HCT116 (cell line): ENCODE measurements around the gene SEMA3F. TPM values are rescaled to one million over a fixed set of nuclear protein-coding genes. Genes with fewer than 3 reads are reported as not detected.

Source experiments
- ATAC-seq: fragments of 200-7000 bp; cut with Tn5 transposase; 2 replicates; pipeline ENCODE4 v1.9.1; 2020; ENCODE audit warnings: mild to moderate bottlenecking, moderate library complexity
- BruUV-seq: library from RNA; stranded (reverse); fragments of 400-500 nt; replicated peaks from 2 replicates; lab custom pipeline; 2021; lab: Mats Ljungman, UMichigan
- CTCF ChIA-PET: fragments of 300-600 bp; sonication (Branson Sonifier 250); formaldehyde crosslinking; loops from one replicate; lab custom pipeline; 2021; ENCODE audit warnings: antibody characterized with exemption; lab: Charles Lee
- POLR2A ChIA-PET: fragments of 300-600, 350-600 bp; sonication (Branson Sonifier 250); formaldehyde crosslinking; loops from one replicate; lab custom pipeline; 2021; ENCODE audit warnings: antibody characterized with exemption; lab: Charles Lee
- RAD21 ChIA-PET, 2 experiments: fragments of 300-600 bp; sonication (Branson Sonifier 250); formaldehyde crosslinking; loops; one replicate each; lab custom pipeline; 2023; ENCODE audit warnings: low total read pairs in 2 of 2; ENCODE audit not compliant: uncharacterized antibody in 2 of 2, unreplicated experiment in 2 of 2, low non-redundant PET in 1 of 2; lab: Charles Lee
- DNase-seq: peaks from one replicate; pipeline ENCODE4 v3.0.0-alpha.2; 2010; ENCODE audit warnings: low read depth, low spot score
- H2AFZ ChIP-seq: fragments of 200-600 bp; shearing (Covaris generic), sonication (generic); 2 replicates; pipeline ENCODE4 v1.6.1; 2017; ENCODE audit warnings: low read depth, mixed run types, mixed read lengths, antibody characterized with exemption, low read length; ENCODE audit not compliant: poor library complexity, severe bottlenecking
- H3K27ac ChIP-seq: 2 replicates; pipeline ENCODE4 v1.5.1; 2012; ENCODE audit warnings: low read depth, low read length
- H3K27me3 ChIP-seq: fragments of 200-600 bp; sonication (generic); 2 replicates; pipeline ENCODE4 v1.6.1; 2016; ENCODE audit warnings: mixed run types, low read length, mixed read lengths; ENCODE audit not compliant: insufficient read depth
- H3K36me3 ChIP-seq, 2 experiments: fragments of 200-500 bp in 1 of 2; fragments of 200-600 bp in 1 of 2; sonication (Bioruptor generic) in 1 of 2; sonication (generic) in 1 of 2; 2 replicates each; pipeline versions ENCODE4 v1.5.1 to v1.6.1; 2014 to 2016; ENCODE audit warnings: low read length in 2 of 2, inconsistent platforms in 1 of 2, mixed read lengths in 1 of 2, mixed run types in 1 of 2; ENCODE audit not compliant: insufficient read depth in 2 of 2, control insufficient read depth in 1 of 2
- H3K4me1 ChIP-seq, 2 experiments: fragments of 200-600 bp in 1 of 2; sonication (generic) in 1 of 2; 2 replicates each; pipeline versions ENCODE4 v1.5.1 to v1.6.1; 2012 to 2017; ENCODE audit warnings: low read length in 2 of 2, inconsistent platforms in 1 of 2, mild to moderate bottlenecking in 1 of 2, mixed read lengths in 1 of 2, mixed run types in 1 of 2, moderate library complexity in 1 of 2; ENCODE audit not compliant: insufficient read depth in 2 of 2, control insufficient read depth in 1 of 2
- H3K4me2 ChIP-seq: fragments of 200-600 bp; sonication (generic); 2 replicates; pipeline ENCODE4 v1.6.1; 2017; ENCODE audit warnings: mixed run types, low read length, mixed read lengths
- H3K4me3 ChIP-seq, 2 experiments: fragments of 200-600 bp in 1 of 2; sonication (generic) in 1 of 2; replicated peaks in 1 of 2; 2 replicates each; pipeline ENCODE4 v1.5.1; 2011 to 2016; ENCODE audit warnings: low read length in 2 of 2, control low read depth in 1 of 2, low read depth in 1 of 2, mild to moderate bottlenecking in 1 of 2, mixed read lengths in 1 of 2, mixed run types in 1 of 2
- H3K79me2 ChIP-seq: fragments of 200-600 bp; sonication (generic); 2 replicates; pipeline ENCODE4 v1.6.1; 2017; ENCODE audit warnings: mild to moderate bottlenecking, mixed run types, low read length, moderate library complexity, mixed read lengths; ENCODE audit not compliant: insufficient read depth
- H3K9ac ChIP-seq: fragments of 200-600 bp; sonication (generic); 2 replicates; pipeline ENCODE4 v1.6.1; 2016; ENCODE audit warnings: low read length, mixed read lengths
- H3K9me2 ChIP-seq: fragments of 200-600 bp; sonication (generic), shearing (Covaris generic); 2 replicates; pipeline ENCODE4 v1.6.1; 2017; ENCODE audit warnings: mixed run types, mild to moderate bottlenecking, moderate library complexity; ENCODE audit not compliant: insufficient read depth
- H3K9me3 ChIP-seq, 2 experiments: fragments of 200-500 bp in 1 of 2; fragments of 200-600 bp in 1 of 2; sonication (Bioruptor generic) in 1 of 2; sonication (generic) in 1 of 2; 2 replicates each; pipeline ENCODE4 v1.6.1; 2014 to 2017; ENCODE audit warnings: low read length in 2 of 2, mixed read lengths in 2 of 2, inconsistent platforms in 1 of 2, low read depth in 1 of 2, mild to moderate bottlenecking in 1 of 2, mixed run types in 1 of 2, moderate library complexity in 1 of 2; ENCODE audit not compliant: control insufficient read depth in 1 of 2, insufficient read depth in 1 of 2
- H4K20me1 ChIP-seq: fragments of 200-600 bp; sonication (generic), shearing (Covaris generic); 2 replicates; pipeline ENCODE4 v1.6.1; 2017; ENCODE audit warnings: mixed run types, mild to moderate bottlenecking, moderate library complexity; ENCODE audit not compliant: insufficient read depth
- ATF3 ChIP-seq: IDR thresholded peaks from 2 replicates; pipeline ENCODE4 v1.6.1; 2012
- CBX3 ChIP-seq: IDR thresholded peaks from 2 replicates; pipeline ENCODE4 v1.6.1; 2012; ENCODE audit warnings: low read depth
- CEBPB ChIP-seq: IDR thresholded peaks from 2 replicates; pipeline ENCODE4 v1.6.1; 2012; ENCODE audit warnings: low read depth
- CTCF ChIP-seq, 3 experiments: fragments of 200-600 bp in 1 of 3; sonication (generic) in 1 of 3; IDR thresholded peaks in 2 of 3; conservative IDR thresholded peaks in 1 of 3; 2 replicates each; pipeline ENCODE4 v1.5.1; 2012 to 2017; ENCODE audit warnings: low read depth in 2 of 3, low read length in 2 of 3, antibody characterized with exemption in 1 of 3, borderline replicate concordance in 1 of 3, control low read depth in 1 of 3, mild to moderate bottlenecking in 1 of 3, mixed read lengths in 1 of 3, mixed run types in 1 of 3, moderate library complexity in 1 of 3; ENCODE audit not compliant: insufficient read depth in 1 of 3
- EGR1 ChIP-seq: IDR thresholded peaks from 2 replicates; pipeline ENCODE4 v1.6.1; 2012; ENCODE audit warnings: low read depth
- EZH2 ChIP-seq: fragments of 200-600 bp; sonication (generic); IDR thresholded peaks from 2 replicates; pipeline ENCODE4 v1.6.1; 2017; ENCODE audit warnings: antibody characterized with exemption, mixed run types
- JUND ChIP-seq: IDR thresholded peaks from 2 replicates; pipeline ENCODE4 v1.6.1; 2012
- POLR2AphosphoS5 ChIP-seq: IDR thresholded peaks from 2 replicates; pipeline ENCODE4 v1.6.1; 2011; ENCODE audit warnings: mild to moderate bottlenecking, low read depth, low read length, moderate library complexity
- REST ChIP-seq: IDR thresholded peaks from 2 replicates; pipeline ENCODE4 v1.6.1; 2012; ENCODE audit warnings: low read depth
- SIN3A ChIP-seq: IDR thresholded peaks from 2 replicates; pipeline ENCODE4 v1.6.1; 2012; ENCODE audit warnings: low read depth
- SP1 ChIP-seq: IDR thresholded peaks from 2 replicates; pipeline ENCODE4 v1.6.1; 2012; ENCODE audit warnings: low read depth
- SRF ChIP-seq: IDR thresholded peaks from 2 replicates; pipeline ENCODE4 v1.6.1; 2012; ENCODE audit warnings: low read depth
- TCF7L2 ChIP-seq: IDR thresholded peaks from 2 replicates; pipeline ENCODE4 v1.7.0; 2011; ENCODE audit warnings: borderline replicate concordance, inconsistent platforms; ENCODE audit not compliant: insufficient read depth, insufficient read length; ENCODE audit errors: extremely low read depth
- ZFX ChIP-seq: fragments of 450-650 bp; IDR thresholded peaks from 2 replicates; pipeline ENCODE4 v1.6.1; 2017
- intact Hi-C: fragments of 100-400 bp; cut with micrococcal nuclease; formaldehyde crosslinking; loops from 2 replicates; pipeline ENCODE4 v1.10.0; 2022
- total RNA-seq: library from RNA; stranded (reverse); gene quantifications from one replicate; pipeline ENCODE4 v1.2.1, GENCODE V29; 2021; ENCODE audit not compliant: unreplicated experiment

Gene SEMA3F
- total RNA-seq, 1 experiment from 2014 or later, result 15.7 TPM

GRCh38 chr3:50168388-50168787 lies 13.3 kb downstream of the SEMA3F start:
- no peaks in the 10 kb centered on the region for H3K9me3 ChIP-seq
- H3K9me2 ChIP-seq, result no peaks in the 10 kb centered on the region
- DNase-seq (no peak), ATAC-seq (no peak)
- RAD21 ChIA-PET, result no interaction called here
- TF ChIP-seq EGR1, result no peak
- TF ChIP-seq REST, result no peak
- TF ChIP-seq SRF, result no peak
- no peak for TF ChIP-seq SIN3A
- TF ChIP-seq TCF7L2, result no peak
- no peak for TF ChIP-seq ATF3
- no peak for TF ChIP-seq POLR2AphosphoS5
- no peak for TF ChIP-seq CBX3
- no peak for TF ChIP-seq ZFX
- no peak for TF ChIP-seq CEBPB
- no peak for TF ChIP-seq SP1
- no peak for TF ChIP-seq EZH2
- TF ChIP-seq JUND, result no peak
- TF ChIP-seq CTCF (IDR thresholded peaks at IDR 0.05 in 2 of 3, conservative IDR thresholded peaks at IDR 0.05 in 1 of 3; ENCODE audit: borderline replicate concordance in 1 of 3, insufficient read depth in 1 of 3, low read depth in 2 of 3, low read length in 2 of 3), result no peak
- H2AFZ ChIP-seq, result no peak overlapping the region
- no TSS peak for BruUV-seq
- no peak overlapping the region for H3K4me3 ChIP-seq
- no peak overlapping the region for H3K27ac ChIP-seq
- POLR2A ChIA-PET, result no interaction called here
- H3K36me3 ChIP-seq, result no peaks in the 10 kb centered on the region
- no peaks in the 10 kb centered on the region for H3K27me3 ChIP-seq
- no peak overlapping the region for H3K9ac ChIP-seq
- no peaks in the 10 kb centered on the region for H4K20me1 ChIP-seq
- H3K79me2 ChIP-seq, result no peaks in the 10 kb centered on the region
- H3K4me1 ChIP-seq, result peaks cover 2 to 44% of the 10 kb centered on the region in 2 experiments; a peak in 3 of 4 replicates
- CTCF ChIA-PET, result no interaction called here
- no peak overlapping the region for H3K4me2 ChIP-seq
- intact Hi-C loops, result no loop called here
